Measurements from ENCODE around the gene ENG.

ENG gene

GRCh38 chr9:127898433-127899127 lies 44.1 kb upstream of the ENG start (continued):
- TF ChIP-seq ZBTB10 (tag by site-specific recombination; IDR thresholded peaks at IDR 0.05) (peak; percentile 79; the same call in 1 of the 2 replicates), IKZF3 (tag by site-specific recombination; IDR thresholded peaks at IDR 0.05) (peak; percentile 11; the same call in 1 of the 2 replicates), ZNF658 (tag by site-specific recombination; IDR thresholded peaks at IDR 0.05) (no peak), ZEB2 (tag by site-specific recombination; IDR thresholded peaks at IDR 0.05) (0 out of 2 replicates have a peak, but pooled peaks have one; percentile 33), ZNF221 (tag by site-specific recombination; IDR thresholded peaks at IDR 0.05; ENCODE audit: borderline replicate concordance) (no peak), ZNF311 (tag by site-specific recombination; IDR thresholded peaks at IDR 0.05; ENCODE audit: borderline replicate concordance) (no peak), ZSCAN5A (tag by site-specific recombination; IDR thresholded peaks at IDR 0.05) (no peak), BCL11A (tag by site-specific recombination; IDR thresholded peaks at IDR 0.05; ENCODE audit: low read depth) (no peak), SP7 (tag by site-specific recombination; IDR thresholded peaks at IDR 0.05) (0 out of 2 replicates have a peak, but pooled peaks have one; percentile 33), ZNF600 (tag by site-specific recombination; IDR thresholded peaks at IDR 0.05) (no peak), ZNF580 (tag by site-specific recombination; IDR thresholded peaks at IDR 0.05) (peak; percentile 48; the same call in 1 of the 2 replicates), ZNF2 (tag by site-specific recombination; IDR thresholded peaks at IDR 0.05) (no peak), GFI1B (tag by site-specific recombination; IDR thresholded peaks at IDR 0.05) (no peak), ZNF654 (tag by site-specific recombination; IDR thresholded peaks at IDR 0.05; ENCODE audit: low read depth) (no peak), ZNF596 (tag by site-specific recombination; IDR thresholded peaks at IDR 0.05) (no peak), INSM2 (tag by site-specific recombination; IDR thresholded peaks at IDR 0.05) (no peak; the same call in 1 of the 2 replicates), ZBTB1 (tag by site-specific recombination; IDR thresholded peaks at IDR 0.05) (no peak), ZNF138 (tag by site-specific recombination; IDR thresholded peaks at IDR 0.05; ENCODE audit: borderline replicate concordance) (no peak)

- H3K27ac ChIP-seq (ENCODE audit: extremely low read depth, low read depth, low read length): no peak overlapping the region
- TF ChIP-seq KLF10 (tag by site-specific recombination; IDR thresholded peaks at IDR 0.05) (peak; percentile 55), ZNF350 (tag by site-specific recombination; IDR thresholded peaks at IDR 0.05) (no peak), ZNF10 (tag by site-specific recombination; IDR thresholded peaks at IDR 0.05) (peak; percentile 82), ZNF169 (tag by site-specific recombination; IDR thresholded peaks at IDR 0.05) (no peak), ZNF26 (tag by site-specific recombination; IDR thresholded peaks at IDR 0.05) (no peak), GLIS2 (tag by site-specific recombination; IDR thresholded peaks at IDR 0.05) (peak; percentile 45; the same call in 1 of the 2 replicates), ZNF555 (tag by site-specific recombination; conservative IDR thresholded peaks at IDR 0.05) (no peak), SP2 (tag by site-specific recombination; IDR thresholded peaks at IDR 0.05) (peak; percentile 13), BCL11B (tag by site-specific recombination; IDR thresholded peaks at IDR 0.05; ENCODE audit: low read depth) (0 out of 2 replicates have a peak, but pooled peaks have one; percentile 21), ZNF335 (tag by site-specific recombination; conservative IDR thresholded peaks at IDR 0.05) (peak; percentile 41; the same call in 1 of the 2 replicates), ZNF837 (tag by site-specific recombination; IDR thresholded peaks at IDR 0.05) (no peak)
- ChIA-PET POLR2A (interaction anchor here (0.6 to 1.4 kb wide), 7 partner anchors 10 to 446 kb away, joined by 3 to 7 read pairs (median 4); partner anchors contain the start of genes LRSAM1 and RPL12), CTCF (interaction anchor here (0.6 to 1.3 kb wide), 2 partner anchors 24 to 71 kb away, joined by 5 read pairs; no protein-coding TSS in a partner anchor)
- H3K4me3 ChIP-seq (ENCODE audit: low read depth, low read length): no peak overlapping the region
- H3K36me3 ChIP-seq (ENCODE audit: control insufficient read depth in 2 of 2, insufficient read depth in 1 of 2, low read length in 2 of 2): peaks cover 0 to 47% of the 10 kb centered on the region in 2 experiments; a peak in 1 of 3 replicates
- no peaks in the 10 kb centered on the region for H3K9me3 ChIP-seq (ENCODE audit: control insufficient read depth, insufficient read depth, low read depth, low read length)
- no peaks in the 10 kb centered on the region for H3K4me1 ChIP-seq (ENCODE audit: control insufficient read depth, insufficient read depth, low read length)
These were observed 42.8 kb upstream of the ENG start for GRCh38 chr9:127897193-127897692.

Data from HEK293 (cell line).